H1 (cell line): Measurements from ENCODE around the gene UIMC1. TPM values are rescaled to one million over a fixed set of nuclear protein-coding genes. Genes with fewer than 3 reads are reported as not detected.

ENCODE experiments used
- CTCF ChIA-PET: fragments of 300-600 bp; sonication (Branson Sonifier 250); formaldehyde crosslinking; loops from one replicate; lab custom pipeline; 2021; ENCODE audit not compliant: partially characterized antibody; lab: Charles Lee
- POLR2A ChIA-PET: fragments of 300-600 bp; sonication (Branson Sonifier 250); formaldehyde crosslinking; loops from one replicate; lab custom pipeline; 2021; ENCODE audit warnings: inconsistent platforms; ENCODE audit not compliant: partially characterized antibody; lab: Charles Lee
- DNase-seq, 2 experiments: peaks; one replicate each; pipeline versions ENCODE4 v3.0.0 to v3.0.0-alpha.2; 2010 to 2022; ENCODE audit warnings: low spot score in 2 of 2, low read depth in 1 of 2, mixed read lengths in 1 of 2
- FAIRE-seq: peaks from 2 replicates; lab custom pipeline; 2011; peaks lifted over from hg19 to GRCh38; lab: Jason Lieb, UNC
- H2AFZ ChIP-seq: 2 replicates; pipeline ENCODE4 v1.8.1; 2012; ENCODE audit warnings: low read length, inconsistent platforms
- H2AK5ac ChIP-seq: 2 replicates; pipeline ENCODE4 v1.6.1; 2013; ENCODE audit warnings: low read depth, low read length
- H2BK120ac ChIP-seq: replicated peaks from 2 replicates; pipeline ENCODE3; 2013; ENCODE audit warnings: low read depth, low read length, inconsistent platforms
- H2BK12ac ChIP-seq: 2 replicates; pipeline ENCODE4 v1.6.1; 2013; ENCODE audit warnings: low read depth, low read length
- H2BK15ac ChIP-seq: 2 replicates; pipeline ENCODE4 v1.6.1; 2013; ENCODE audit warnings: low read length
- H2BK20ac ChIP-seq: 2 replicates; pipeline ENCODE4 v1.6.1; 2013; ENCODE audit warnings: low read length
- H2BK5ac ChIP-seq: 2 replicates; pipeline ENCODE4 v1.6.1; 2013; ENCODE audit warnings: low read depth, low read length
- H3K14ac ChIP-seq: 2 replicates; pipeline ENCODE4 v1.6.1; 2013; ENCODE audit warnings: inconsistent platforms; ENCODE audit not compliant: insufficient read length
- H3K18ac ChIP-seq: 2 replicates; pipeline ENCODE4 v1.6.1; 2013; ENCODE audit warnings: low read length; ENCODE audit errors: extremely low read depth
- H3K23ac ChIP-seq: 2 replicates; pipeline ENCODE4 v1.6.1; 2013; ENCODE audit warnings: inconsistent platforms; ENCODE audit not compliant: insufficient read length
- H3K23me2 ChIP-seq: 2 replicates; pipeline ENCODE4 v1.6.1; 2013; ENCODE audit warnings: low read depth, low read length
- H3K27ac ChIP-seq: 2 replicates; pipeline ENCODE4 v1.6.1; 2011; ENCODE audit warnings: low read depth, low read length, inconsistent platforms
- H3K27me3 ChIP-seq, 4 experiments: replicated peaks in 1 of 4; 1 replicate in 1 of 4; 2 replicates in 3 of 4; pipeline versions ENCODE4 v1.6.1 to v1.8.1; 2011 to 2013; ENCODE audit warnings: low read length in 3 of 4, mild to moderate bottlenecking in 3 of 4, inconsistent platforms in 2 of 4, mixed read lengths in 2 of 4, moderate library complexity in 1 of 4; ENCODE audit not compliant: control insufficient read depth in 3 of 4, insufficient read depth in 3 of 4; ENCODE audit errors: extremely low read depth in 1 of 4
- H3K36me3 ChIP-seq, 4 experiments: 2 replicates each; pipeline versions ENCODE4 v1.6.1 to v1.8.1; 2011 to 2013; ENCODE audit warnings: mild to moderate bottlenecking in 4 of 4, low read length in 3 of 4, moderate library complexity in 2 of 4, control low read depth in 1 of 4, inconsistent platforms in 1 of 4; ENCODE audit not compliant: insufficient read depth in 4 of 4, control insufficient read depth in 2 of 4
- H3K4ac ChIP-seq: replicated peaks from 2 replicates; pipeline ENCODE3; 2013; ENCODE audit warnings: low read length, low read depth, mixed read lengths, inconsistent platforms; ENCODE audit not compliant: insufficient read length
- H3K4me1 ChIP-seq, 4 experiments: replicated peaks in 1 of 4; 1 replicate in 1 of 4; 2 replicates in 3 of 4; pipeline versions ENCODE4 v1.6.1 to v1.8.1; 2011 to 2013; ENCODE audit warnings: low read length in 3 of 4, inconsistent platforms in 2 of 4, mixed read lengths in 1 of 4; ENCODE audit not compliant: insufficient read depth in 4 of 4, control insufficient read depth in 3 of 4
- H3K4me2 ChIP-seq, 2 experiments: 2 replicates each; pipeline versions ENCODE4 v1.6.1 to v1.8.1; 2011 to 2013; ENCODE audit warnings: low read depth in 2 of 2, low read length in 2 of 2, control low read depth in 1 of 2, inconsistent platforms in 1 of 2, mild to moderate bottlenecking in 1 of 2; ENCODE audit not compliant: insufficient read depth in 1 of 2
- H3K4me3 ChIP-seq, 4 experiments: fragments of 200-600, 300-600 bp in 1 of 4; sonication (generic), shearing (Covaris generic), sonication (Bioruptor Twin) in 1 of 4; 2 replicates each; pipeline versions ENCODE4 v1.5.1 to v1.8.1; 2011 to 2016; ENCODE audit warnings: low read length in 4 of 4, low read depth in 3 of 4, control low read depth in 2 of 4, inconsistent platforms in 2 of 4, mild to moderate bottlenecking in 2 of 4, mixed read lengths in 1 of 4, moderate library complexity in 1 of 4; ENCODE audit not compliant: insufficient read depth in 2 of 4; ENCODE audit errors: extremely low read depth in 1 of 4
- H3K56ac ChIP-seq: replicated peaks from 2 replicates; pipeline ENCODE3; 2013; ENCODE audit warnings: low read depth, mild to moderate bottlenecking, mixed read lengths, low read length, inconsistent platforms; ENCODE audit not compliant: insufficient read length
- H3K79me1 ChIP-seq: 2 replicates; pipeline ENCODE4 v1.6.1; 2013; ENCODE audit warnings: low read depth, low read length, control low read depth
- H3K79me2 ChIP-seq, 2 experiments: 2 replicates each; pipeline versions ENCODE4 v1.6.1 to v1.8.1; 2012 to 2013; ENCODE audit warnings: low read length in 2 of 2, mild to moderate bottlenecking in 2 of 2, inconsistent platforms in 1 of 2; ENCODE audit not compliant: insufficient read depth in 2 of 2, control insufficient read depth in 1 of 2
- H3K9ac ChIP-seq, 4 experiments: replicated peaks in 1 of 4; 1 replicate in 1 of 4; 2 replicates in 3 of 4; pipeline versions ENCODE4 v1.6.1 to v1.8.1; 2011 to 2013; ENCODE audit warnings: low read depth in 3 of 4, low read length in 3 of 4, control low read depth in 2 of 4, mild to moderate bottlenecking in 2 of 4, moderate library complexity in 2 of 4, inconsistent platforms in 1 of 4; ENCODE audit errors: extremely low read depth in 1 of 4
- H3K9me3 ChIP-seq, 2 experiments: 2 replicates each; pipeline versions ENCODE4 v1.6.1 to v1.8.1; 2012 to 2013; ENCODE audit warnings: mild to moderate bottlenecking in 2 of 2, moderate library complexity in 2 of 2, control low read depth in 1 of 2, inconsistent platforms in 1 of 2, low read depth in 1 of 2, low read length in 1 of 2, mixed read lengths in 1 of 2; ENCODE audit not compliant: insufficient read depth in 2 of 2
- H4K20me1 ChIP-seq, 2 experiments: replicated peaks in 1 of 2; 2 replicates each; pipeline versions ENCODE3 to v1.8.1; 2011 to 2013; ENCODE audit warnings: inconsistent platforms in 2 of 2, low read length in 2 of 2, mild to moderate bottlenecking in 1 of 2; ENCODE audit not compliant: insufficient read depth in 2 of 2, control insufficient read depth in 1 of 2
- H4K5ac ChIP-seq: 2 replicates; pipeline ENCODE4 v1.6.1; 2013; ENCODE audit warnings: low read length, low read depth, mixed read lengths, inconsistent platforms; ENCODE audit not compliant: insufficient read length
- H4K8ac ChIP-seq: 2 replicates; pipeline ENCODE4 v1.8.0; 2013; ENCODE audit warnings: mild to moderate bottlenecking, moderate library complexity, low read length, inconsistent platforms; ENCODE audit not compliant: insufficient read depth; ENCODE audit errors: extremely low read depth
- H4K91ac ChIP-seq: replicated peaks from 2 replicates; pipeline ENCODE3; 2013; ENCODE audit warnings: low read length, mixed read lengths, inconsistent platforms; ENCODE audit not compliant: insufficient read length
- CBX8 ChIP-seq: fragments of 300-800, 300-1000 bp; sonication (generic); IDR thresholded peaks from 2 replicates; pipeline ENCODE4 v1.7.1; 2016; ENCODE audit warnings: low read depth, low read length, borderline replicate concordance
- FOSL1 ChIP-seq: IDR thresholded peaks from 2 replicates; pipeline ENCODE4 v1.6.1; 2011; ENCODE audit warnings: mild to moderate bottlenecking, low read depth, low read length, moderate library complexity; ENCODE audit not compliant: insufficient read depth
- JUN ChIP-seq: IDR thresholded peaks from 2 replicates; pipeline ENCODE4 v1.6.1; 2011; ENCODE audit warnings: low read depth, mild to moderate bottlenecking, improper control_type of control experiment, low read length
- KDM5A ChIP-seq: fragments of 200-600 bp; IDR thresholded peaks from 2 replicates; pipeline ENCODE4 v1.7.1; 2012; ENCODE audit warnings: mild to moderate bottlenecking, low read length, inconsistent platforms, mixed read lengths
- NRF1 ChIP-seq: IDR thresholded peaks from 2 replicates; pipeline ENCODE4 v1.6.1; 2011; ENCODE audit warnings: mild to moderate bottlenecking, low read depth, low read length, improper control_type of control experiment
- RAD21 ChIP-seq, 2 experiments: IDR thresholded peaks in 1 of 2; conservative IDR thresholded peaks in 1 of 2; 2 replicates each; pipeline ENCODE4 v1.6.1; 2011; ENCODE audit warnings: low read depth in 2 of 2, low read length in 2 of 2, improper control_type of control experiment in 1 of 2, inconsistent platforms in 1 of 2, mild to moderate bottlenecking in 1 of 2, moderate library complexity in 1 of 2
- SIX5 ChIP-seq: IDR thresholded peaks from 2 replicates; pipeline ENCODE4 v1.6.1; 2011; ENCODE audit warnings: mild to moderate bottlenecking, low read depth, low read length
- SP1 ChIP-seq: IDR thresholded peaks from 2 replicates; pipeline ENCODE4 v1.6.1; 2011; ENCODE audit warnings: low read depth, low read length
- SRF ChIP-seq: IDR thresholded peaks from 2 replicates; pipeline ENCODE4 v1.6.1; 2011; ENCODE audit warnings: mild to moderate bottlenecking, low read depth, low read length, moderate library complexity
- SUZ12 ChIP-seq: fragments of 200-600 bp; sonication (generic); IDR thresholded peaks from 2 replicates; pipeline ENCODE4 v1.6.1; 2012; ENCODE audit warnings: mild to moderate bottlenecking, inconsistent platforms, low read length, moderate library complexity, mixed read lengths
- TAF1 ChIP-seq: IDR thresholded peaks from 2 replicates; pipeline ENCODE4 v1.6.1; 2011; ENCODE audit warnings: mild to moderate bottlenecking, low read depth, low read length
- TEAD4 ChIP-seq: IDR thresholded peaks from 2 replicates; pipeline ENCODE4 v1.6.1; 2012; ENCODE audit warnings: low read depth, low read length, inconsistent platforms, mixed read lengths
- ZNF274 ChIP-seq: IDR thresholded peaks from 2 replicates; pipeline ENCODE4 v1.7.0; 2012; ENCODE audit warnings: low read length, borderline replicate concordance; ENCODE audit errors: extremely low read depth
- WGBS, 2 experiments: shearing (Covaris generic) in 1 of 2; methylation state at CpG; one replicate each; pipeline versions ENCODE4 v1.1.6 to v1.1.7; 2013 to 2015; ENCODE audit warnings: low lambda C conversion rate in 2 of 2, mixed read lengths in 2 of 2, inconsistent platforms in 1 of 2, low coverage in 1 of 2, missing lambda C conversion rate in 1 of 2; ENCODE audit not compliant: insufficient replicate concordance in 2 of 2, insufficient coverage in 1 of 2, insufficient read length in 1 of 2; ENCODE audit errors: extremely low coverage in 1 of 2, missing lambda C conversion rate in 1 of 2; 5-methylcytosine and 5-hydroxymethylcytosine counted together
- polyA plus RNA-seq, 7 experiments: library from polyadenylated mRNA; depleted of rRNA in 3 of 7; stranded (reverse) in 5 of 7; unstranded in 2 of 7; fragments of >200 nt in 5 of 7; fragments of 200-250 nt in 2 of 7; gene quantifications; 1 replicate in 5 of 7; 2 replicates in 1 of 7; 4 replicates in 1 of 7; pipeline versions ENCODE4 v1.2.1 to v1.2.3, GENCODE V29; 2011 to 2013; ENCODE audit warnings: missing spikeins in 2 of 7, mixed read lengths in 2 of 7
- total RNA-seq: library from RNA; stranded (reverse); fragmentation: NEBNext Ultra II Directional; extraction: Animal tissue kit (Norgen Biotek cat#: 25700); gene quantifications from 2 replicates; pipeline ENCODE4 v1.2.1, GENCODE V29; 2021

Gene UIMC1
- total and polyA plus RNA-seq, 2 of the 8 experiments (the other 6 are each of a cell fraction or from before 2014, with no cell fraction given), result 12.8 to 43.7 TPM

DNA sequence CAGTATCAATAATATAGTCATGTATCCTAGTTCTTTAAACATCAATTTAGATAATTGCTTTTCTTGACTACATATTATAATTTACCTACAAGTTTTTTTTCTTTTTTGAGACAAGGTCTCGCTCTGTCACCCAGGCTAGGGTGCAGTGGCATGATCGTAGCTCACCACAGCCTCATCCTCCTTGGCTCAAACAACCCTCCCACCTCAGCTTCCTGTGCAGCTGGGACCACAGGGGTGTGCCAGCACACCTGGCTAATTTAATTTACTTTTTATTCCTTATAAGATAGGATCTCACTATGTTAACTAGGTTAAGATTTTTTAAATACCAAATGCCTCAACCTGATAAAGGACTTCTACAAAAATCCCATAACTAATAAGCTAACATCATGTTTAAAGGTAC, 21.1 kb downstream of the UIMC1 start:
- Histone ChIP-seq H2AK5ac (no peak overlapping the region), H2BK20ac (no peak overlapping the region), H3K4me3 (no peak overlapping the region), H3K9me3 (peaks cover 5 to 17% of the 10 kb centered on the region in 2 experiments; a peak in 3 of 4 replicates), H3K23me2 (no peaks in the 10 kb centered on the region), H3K27ac (no peak overlapping the region), H3K9ac (no peak overlapping the region), H4K91ac (no peak overlapping the region), H3K4ac (no peak overlapping the region), H4K8ac (no peak overlapping the region), H3K36me3 (peaks cover 3 to 28% (median 15%) of the 10 kb centered on the region in 4 experiments), H4K5ac (no peak overlapping the region), H4K20me1 (peaks cover 0 to 1% of the 10 kb centered on the region in 2 experiments), H2BK12ac (no peak overlapping the region), H2BK15ac (no peak overlapping the region), H3K18ac (no peak overlapping the region), H3K23ac (no peak overlapping the region), H3K56ac (no peak overlapping the region), H3K4me2 (no peak overlapping the region), H2AFZ (no peak overlapping the region), H3K79me1 (no peaks in the 10 kb centered on the region; the same call in none of the 2 replicates), H3K14ac (no peak overlapping the region), H3K4me1 (no peaks in the 10 kb centered on the region), H2BK5ac (no peak overlapping the region), H3K79me2 (peaks cover 0 to 50% of the 10 kb centered on the region in 2 experiments; a peak in 2 of 4 replicates), H2BK120ac (no peak overlapping the region), H3K27me3 (no peaks in the 10 kb centered on the region)
- 91% methylated on average over 2 of the region's 2 CpGs; no CpG with 5 or more reads in 1 of the 2 experiments for WGBS, 2 experiments
- ChIA-PET CTCF (interaction anchor here (0.9 kb wide), 1 partner anchor 171 kb away, joined by 3 read pairs; no protein-coding TSS in a partner anchor), POLR2A (no interaction called here)
- no peak for FAIRE-seq
- no peak for TF ChIP-seq RAD21 (IDR thresholded peaks at IDR 0.05 in 1 of 2, conservative IDR thresholded peaks at IDR 0.05 in 1 of 2; ENCODE audit: low read depth in 2 of 2, low read length in 2 of 2)
- no peak for TF ChIP-seq FOSL1
- TF ChIP-seq SUZ12, result no peak
- no peak for TF ChIP-seq SRF
- no peak for TF ChIP-seq SIX5
- TF ChIP-seq CBX8, result no peak
- TF ChIP-seq TAF1, result no peak
- TF ChIP-seq NRF1, result no peak
- no peak for TF ChIP-seq JUN
- TF ChIP-seq SP1, result no peak
- no peak for TF ChIP-seq KDM5A
- TF ChIP-seq ZNF274, result no peak
- no peak for TF ChIP-seq TEAD4
- no peak for DNase-seq
